Spleen (tissue), 11 donors: ENCODE results near the gene DIRAS1. TPM values are rescaled to one million over a fixed set of nuclear protein-coding genes. Genes with fewer than 3 reads are reported as not detected.

Experiments used
- DNase-seq: peaks from one replicate; pipeline ENCODE4 v3.0.0-alpha.2; 2020
- H3K27ac ChIP-seq, 8 donors: fragments of 200-600 bp; sonication (generic) in 7 of 8; 1 replicate in 4 of 8; 2 replicates in 4 of 8; pipeline versions ENCODE4 v1.5.0 to v1.8.0; 2016 to 2021; ENCODE audit warnings: inconsistent platforms in 4 of 8, mild to moderate bottlenecking in 4 of 8, moderate library complexity in 1 of 8
- H3K27me3 ChIP-seq, 7 donors: fragments of 200-600 bp; sonication (generic) in 6 of 7; replicated peaks in 1 of 7; 1 replicate in 4 of 7; 2 replicates in 3 of 7; pipeline versions ENCODE4 v1.5.0 to v1.8.0; 2016 to 2021; ENCODE audit warnings: inconsistent platforms in 3 of 7, mild to moderate bottlenecking in 1 of 7
- H3K36me3 ChIP-seq, 6 donors: fragments of 200-600 bp; sonication (generic) in 5 of 6; 1 replicate in 4 of 6; 2 replicates in 2 of 6; pipeline versions ENCODE4 v1.5.0 to v1.8.0; 2016 to 2021; ENCODE audit warnings: inconsistent platforms in 2 of 6
- H3K4me1 ChIP-seq, 6 donors: fragments of 200-600 bp; sonication (generic) in 5 of 6; 1 replicate in 3 of 6; 2 replicates in 3 of 6; pipeline versions ENCODE4 v1.5.0 to v1.8.0; 2016 to 2021; ENCODE audit warnings: inconsistent platforms in 3 of 6
- H3K4me3 ChIP-seq, 8 donors: fragments of 200-600 bp; sonication (generic) in 7 of 8; 1 replicate in 4 of 8; 2 replicates in 4 of 8; pipeline versions ENCODE4 v1.5.0 to v1.8.0; 2016 to 2021; ENCODE audit warnings: inconsistent platforms in 4 of 8, mild to moderate bottlenecking in 4 of 8, moderate library complexity in 2 of 8
- H3K9me3 ChIP-seq, 8 donors: fragments of 200-600 bp; sonication (generic) in 7 of 8; 1 replicate in 4 of 8; 2 replicates in 4 of 8; pipeline versions ENCODE4 v1.5.0 to v1.8.0; 2016 to 2021; ENCODE audit warnings: inconsistent platforms in 4 of 8
- POLR2A ChIP-seq, 3 donors: fragments of 450-650 bp; IDR thresholded peaks; one replicate each; pipeline ENCODE4 v1.5.1; 2017; ENCODE audit warnings: antibody characterized with exemption in 3 of 3, mild to moderate bottlenecking in 1 of 3
- POLR2AphosphoS5 ChIP-seq, 3 donors: sonication (generic); formaldehyde crosslinking; IDR thresholded peaks; one replicate each; pipeline ENCODE4 v1.5.1; 2017; ENCODE audit warnings: antibody characterized with exemption in 3 of 3
- WGBS, 5 donors: extraction: QIAGEN DNeasy Blood & Tissue Kit in 3 of 5; methylation state at CpG; one replicate each; pipeline versions ENCODE4 v1.1.5 to v1.1.7; 2013 to 2018; 5-methylcytosine and 5-hydroxymethylcytosine counted together
- intact Hi-C: fragments of 100-400 bp; cut with DNase I; formaldehyde crosslinking; loops from one replicate; pipeline ENCODE4 v1.15.0; 2023; ENCODE audit warnings: low total_unique reads
- polyA plus RNA-seq, 3 donors: library from polyadenylated mRNA; stranded (reverse); fragments of 200-250 nt; gene quantifications; one replicate each; pipeline ENCODE4 v1.2.1, GENCODE V29; 2013
- total RNA-seq, 7 donors: library from RNA; depleted of rRNA in 3 of 7; stranded (reverse); fragments of >200 nt in 3 of 7; fragmentation: NEBNext Ultra II Directional in 4 of 7; extraction: Animal tissue kit (Norgen Biotek cat#: 25700) in 4 of 7; gene quantifications; one replicate each; pipeline versions ENCODE4 v1.1.0 to v1.2.1, GENCODE V29; 2016 to 2021
- TF ChIP-seq, protein P1 (sequence below), 11 experiments: fragments of 200-600 bp in 7 of 11; fragments of 450-650 bp in 4 of 11; sonication (generic) in 4 of 11; IDR thresholded peaks in 8 of 11; conservative IDR thresholded peaks in 3 of 11; 1 replicate in 7 of 11; 2 replicates in 4 of 11; pipeline versions ENCODE4 v1.4.0 to v1.8.0; 2016 to 2021; ENCODE audit warnings: antibody characterized with exemption in 11 of 11, inconsistent platforms in 4 of 11, mild to moderate bottlenecking in 1 of 11
- donor health status: healthy with polysubstance abuse.
- donor health status: DM: no; HTN: no; CAD: no; lungs with moderate emphysema.
- donor health status: DM: no; HTN: no; CAD: no.
- donor health status: Bipolar disorder and iron deficiency.
- donor health status: healthy.
- donor health status: DM: no; HTN: no; CAD: no.
- donor health status: DM: yes; HTN: yes; CAD: no.

DIRAS1 gene
- total and polyA plus RNA-seq, 10 donors, result 1.3 to 17.1 (median 3.5) TPM

DNA sequence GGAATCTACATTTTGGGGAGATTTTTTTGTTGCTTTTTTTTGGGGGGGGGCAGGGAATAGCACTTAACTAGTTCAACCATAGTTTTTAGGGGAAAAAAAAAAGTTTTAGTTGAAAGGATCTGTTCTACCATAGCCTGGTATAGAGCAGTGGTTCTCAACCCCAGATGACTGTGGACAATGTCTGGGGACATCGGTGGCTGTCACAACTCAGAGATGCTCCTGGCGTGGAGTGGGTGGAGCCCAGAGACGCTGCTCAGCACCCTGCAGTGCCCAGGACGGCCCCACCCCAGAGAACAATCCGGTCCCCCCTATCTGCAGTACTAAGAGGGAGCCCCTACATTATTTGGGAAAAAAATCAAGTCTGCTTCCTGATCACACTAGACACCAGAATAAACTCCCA lies 27.0 kb downstream of the DIRAS1 start:
- H3K4me3 ChIP-seq, result peak overlapping the region in 1 of 8 donors; percentile 30
- no peak for TF ChIP-seq POLR2A (IDR thresholded peaks at IDR 0.05)
- no peak for TF ChIP-seq POLR2AphosphoS5 (IDR thresholded peaks at IDR 0.05)
- TF ChIP-seq, protein P1, sequence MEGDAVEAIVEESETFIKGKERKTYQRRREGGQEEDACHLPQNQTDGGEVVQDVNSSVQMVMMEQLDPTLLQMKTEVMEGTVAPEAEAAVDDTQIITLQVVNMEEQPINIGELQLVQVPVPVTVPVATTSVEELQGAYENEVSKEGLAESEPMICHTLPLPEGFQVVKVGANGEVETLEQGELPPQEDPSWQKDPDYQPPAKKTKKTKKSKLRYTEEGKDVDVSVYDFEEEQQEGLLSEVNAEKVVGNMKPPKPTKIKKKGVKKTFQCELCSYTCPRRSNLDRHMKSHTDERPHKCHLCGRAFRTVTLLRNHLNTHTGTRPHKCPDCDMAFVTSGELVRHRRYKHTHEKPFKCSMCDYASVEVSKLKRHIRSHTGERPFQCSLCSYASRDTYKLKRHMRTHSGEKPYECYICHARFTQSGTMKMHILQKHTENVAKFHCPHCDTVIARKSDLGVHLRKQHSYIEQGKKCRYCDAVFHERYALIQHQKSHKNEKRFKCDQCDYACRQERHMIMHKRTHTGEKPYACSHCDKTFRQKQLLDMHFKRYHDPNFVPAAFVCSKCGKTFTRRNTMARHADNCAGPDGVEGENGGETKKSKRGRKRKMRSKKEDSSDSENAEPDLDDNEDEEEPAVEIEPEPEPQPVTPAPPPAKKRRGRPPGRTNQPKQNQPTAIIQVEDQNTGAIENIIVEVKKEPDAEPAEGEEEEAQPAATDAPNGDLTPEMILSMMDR (IDR thresholded peaks at IDR 0.05 in 8 of 11, conservative IDR thresholded peaks at IDR 0.05 in 3 of 11), result no peak
- H3K27me3 ChIP-seq, result no peaks in the 10 kb centered on the region
- DNase-seq, result no peak
- H3K36me3 ChIP-seq, result peaks cover 0 to 15% (median 2%) of the 10 kb centered on the region in 6 donors
- intact Hi-C loops, result no loop called here
- peaks cover 18 to 66% (median 50%) of the 10 kb centered on the region in 6 donors for H3K4me1 ChIP-seq
- H3K9me3 ChIP-seq, result no peaks in the 10 kb centered on the region
- H3K27ac ChIP-seq, result peak overlapping the region in 5 of 8 donors; percentile 57 to 90 (median 82)
- WGBS, 5 donors, result 48 to 74% (median 62%) methylated on average over 5 of the region's 5 CpGs

DNA sequence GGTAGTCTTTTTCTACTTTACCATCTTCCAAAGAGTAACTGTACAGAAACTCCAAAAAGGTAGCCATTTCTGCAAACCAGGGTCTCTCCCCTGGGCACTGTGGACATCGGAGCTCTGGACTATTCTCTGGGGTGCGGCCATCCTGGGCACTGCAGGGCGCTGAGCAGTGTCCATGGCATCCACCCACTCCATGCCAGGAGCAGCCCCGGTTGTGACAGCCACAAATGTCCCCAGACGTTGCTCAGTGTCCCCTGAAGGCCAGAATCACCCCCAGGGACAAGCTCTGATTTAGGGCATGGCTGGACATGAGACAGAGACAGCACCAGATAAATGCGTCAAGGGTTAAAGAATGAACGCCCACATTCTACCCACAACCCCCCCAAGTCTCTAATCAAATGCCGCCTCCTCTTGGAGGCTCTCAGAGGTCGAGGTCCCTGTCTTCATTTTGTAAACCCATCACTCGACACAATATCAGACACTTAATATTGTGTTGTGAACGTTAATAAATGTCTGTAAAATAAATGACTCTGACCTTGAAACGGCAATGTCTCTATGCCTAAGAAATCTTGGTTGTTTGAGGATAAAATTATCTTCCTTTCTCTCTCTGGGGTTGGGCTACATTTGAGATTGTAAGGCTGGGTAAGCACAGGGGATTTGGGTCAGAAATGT lies 27.5 kb downstream of the DIRAS1 start:
- Histone ChIP-seq H3K36me3 (peaks cover 0 to 15% (median 2%) of the 10 kb centered on the region in 6 donors), H3K27me3 (no peaks in the 10 kb centered on the region), H3K4me3 (no peak overlapping the region), H3K9me3 (no peaks in the 10 kb centered on the region), H3K4me1 (peaks cover 17 to 60% (median 47%) of the 10 kb centered on the region in 6 donors), H3K27ac (peak overlapping the region in 5 of 8 donors; percentile 57 to 90 (median 82))
- intact Hi-C loops, result no loop called here
- TF ChIP-seq, protein P1 (IDR thresholded peaks at IDR 0.05 in 8 of 11, conservative IDR thresholded peaks at IDR 0.05 in 3 of 11), result no peak
- no peak for TF ChIP-seq POLR2AphosphoS5 (IDR thresholded peaks at IDR 0.05)
- TF ChIP-seq POLR2A (IDR thresholded peaks at IDR 0.05), result no peak
- peak; percentile 68 for DNase-seq
- 52 to 65% (median 62%) methylated on average over 12 of the region's 12 CpGs for whole genome bisulfite sequencing, 5 donors

DNA sequence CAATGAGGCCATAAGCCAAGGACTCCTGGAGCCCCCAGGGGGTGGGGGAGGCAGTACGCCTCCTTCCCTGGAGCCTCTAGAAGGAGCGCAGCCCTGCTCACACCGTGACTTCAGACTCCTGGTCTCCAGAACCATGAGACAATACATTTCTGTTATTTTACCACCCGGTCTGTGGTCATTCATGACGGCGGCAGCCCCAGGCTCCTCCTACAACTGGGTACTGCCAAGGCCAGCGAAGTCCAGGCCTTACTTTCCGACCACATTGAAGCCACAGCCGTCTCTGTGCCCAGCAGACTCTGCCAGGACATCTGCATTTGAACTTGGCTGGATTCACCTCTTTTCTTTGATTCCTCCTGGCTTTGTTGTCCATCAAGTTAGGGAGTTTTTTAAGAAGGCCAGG lies 29.2 kb downstream of the DIRAS1 start:
- 85 to 90% (median 87%) methylated on average over 9 of the region's 9 CpGs for WGBS, 5 donors
- peaks cover 0 to 15% (median 2%) of the 10 kb centered on the region in 6 donors for H3K36me3 ChIP-seq
- H3K27me3 ChIP-seq, result no peaks in the 10 kb centered on the region
- no peak overlapping the region for H3K4me3 ChIP-seq
- no peak for DNase-seq
- TF ChIP-seq, protein P1 (IDR thresholded peaks at IDR 0.05 in 8 of 11, conservative IDR thresholded peaks at IDR 0.05 in 3 of 11), result no peak
- TF ChIP-seq POLR2AphosphoS5 (IDR thresholded peaks at IDR 0.05) (no peak), POLR2A (IDR thresholded peaks at IDR 0.05) (no peak)
- intact Hi-C loops, result no loop called here
- H3K27ac ChIP-seq, result no peak overlapping the region
- no peaks in the 10 kb centered on the region for H3K9me3 ChIP-seq
- H3K4me1 ChIP-seq, result peaks cover 17 to 55% (median 36%) of the 10 kb centered on the region in 6 donors

DNA sequence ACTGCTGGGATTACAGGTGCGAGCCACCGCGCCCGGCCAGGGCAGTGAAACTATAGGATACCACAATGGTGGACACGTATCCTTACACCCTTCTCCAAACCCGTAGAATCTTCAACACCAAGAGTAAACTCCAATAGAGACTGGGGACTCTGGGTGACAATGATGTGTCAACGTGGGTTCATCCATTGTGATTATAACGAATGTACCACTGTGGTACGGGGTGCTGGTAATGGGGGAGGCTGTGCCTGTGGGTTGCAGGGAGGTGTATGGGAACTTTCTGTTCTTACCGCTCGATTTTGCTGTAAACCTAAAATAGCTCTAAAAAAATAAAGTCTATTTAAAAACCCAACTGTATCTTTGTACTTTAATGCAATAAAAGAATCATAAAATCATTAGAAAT lies 30.3 kb downstream of the DIRAS1 start:
- 84 to 95% (median 93%) methylated on average over 7 to 11 of the region's 11 CpGs for WGBS, 5 donors
- no peak for DNase-seq

More for the DNA sequence above, 30.3 kb downstream of the DIRAS1 start:
- Histone ChIP-seq H3K4me3 (no peak overlapping the region), H3K4me1 (peaks cover 17 to 51% (median 26%) of the 10 kb centered on the region in 6 donors), H3K27me3 (no peaks in the 10 kb centered on the region), H3K27ac (no peak overlapping the region), H3K36me3 (peaks cover 0 to 15% (median 2%) of the 10 kb centered on the region in 6 donors), H3K9me3 (no peaks in the 10 kb centered on the region)
- intact Hi-C loops, result no loop called here
- TF ChIP-seq POLR2AphosphoS5 (IDR thresholded peaks at IDR 0.05), result no peak
- TF ChIP-seq POLR2A (IDR thresholded peaks at IDR 0.05), result no peak
- TF ChIP-seq, protein P1 (IDR thresholded peaks at IDR 0.05 in 8 of 11, conservative IDR thresholded peaks at IDR 0.05 in 3 of 11), result no peak
